Ishikawa (cell line): ENCODE data around the gene DMTF1.

Experiments
- CEBPB ChIP-seq: IDR thresholded peaks from 2 replicates; pipeline ENCODE4 v1.6.1; 2012
- CREB1 ChIP-seq: IDR thresholded peaks from 2 replicates; pipeline ENCODE4 v1.6.1; 2012; ENCODE audit warnings: low read depth
- EGR1 ChIP-seq: IDR thresholded peaks from 2 replicates; pipeline ENCODE4 v1.6.1; 2012
- EP300 ChIP-seq: IDR thresholded peaks from 2 replicates; pipeline ENCODE4 v1.6.1; 2012; ENCODE audit warnings: borderline replicate concordance
- FOXM1 ChIP-seq: IDR thresholded peaks from 2 replicates; pipeline ENCODE4 v1.6.1; 2012; ENCODE audit warnings: low read depth, borderline replicate concordance
- MAX ChIP-seq: IDR thresholded peaks from 2 replicates; pipeline ENCODE4 v1.6.1; 2012
- NFIC ChIP-seq: IDR thresholded peaks from 2 replicates; pipeline ENCODE4 v1.6.1; 2012
- RAD21 ChIP-seq: IDR thresholded peaks from 2 replicates; pipeline ENCODE4 v1.6.1; 2012; ENCODE audit warnings: low read depth
- REST ChIP-seq: IDR thresholded peaks from 2 replicates; pipeline ENCODE4 v1.6.1; 2012; ENCODE audit warnings: low read depth, mild to moderate bottlenecking
- TAF1 ChIP-seq: IDR thresholded peaks from 2 replicates; pipeline ENCODE4 v1.6.1; 2012; ENCODE audit warnings: low read depth, mild to moderate bottlenecking
- TCF12 ChIP-seq: IDR thresholded peaks from 2 replicates; pipeline ENCODE4 v1.6.1; 2012; ENCODE audit warnings: low read depth
- TEAD4 ChIP-seq: IDR thresholded peaks from 2 replicates; pipeline ENCODE4 v1.6.1; 2012
- USF1 ChIP-seq: IDR thresholded peaks from 2 replicates; pipeline ENCODE4 v1.6.1; 2012
- YY1 ChIP-seq: IDR thresholded peaks from 2 replicates; pipeline ENCODE4 v1.6.1; 2012; ENCODE audit warnings: low read depth
- ZBTB7A ChIP-seq: IDR thresholded peaks from 2 replicates; pipeline ENCODE4 v1.6.1; 2012; ENCODE audit warnings: low read depth

Gene DMTF1

GRCh38 chr7:87220026-87220733 lies 67.9 kb downstream of the DMTF1 start:
- TF ChIP-seq REST (no peak), TEAD4 (no peak), CREB1 (peak; percentile 57), YY1 (no peak), CEBPB (no peak), ZBTB7A (0 out of 2 replicates have a peak, but pooled peaks have one; percentile 7), TAF1 (peak; percentile 71), EGR1 (peak; percentile 28; the same call in 1 of the 2 replicates), USF1 (no peak), FOXM1 (no peak), EP300 (no peak), RAD21 (no peak), TCF12 (no peak; the same call in 1 of the 2 replicates), NFIC (0 out of 2 replicates have a peak, but pooled peaks have one; percentile 35), MAX (no peak; the same call in 1 of the 2 replicates)

- TF ChIP-seq EGR1 (no peak), CEBPB (no peak), RAD21 (no peak), TAF1 (no peak), REST (no peak), NFIC (no peak), TCF12 (no peak; the same call in 1 of the 2 replicates), YY1 (no peak), ZBTB7A (no peak), EP300 (no peak), USF1 (peak; percentile 38; the same call in 1 of the 2 replicates), FOXM1 (no peak), MAX (peak; percentile 91; the same call in 1 of the 2 replicates)
Measured at GRCh38 chr7:87220734-87221215, 68.5 kb downstream of the DMTF1 start.

GRCh38 chr7:87223666-87224065 lies 71.4 kb downstream of the DMTF1 start:
- TF ChIP-seq ZBTB7A (no peak), FOXM1 (no peak), RAD21 (no peak), USF1 (no peak), EP300 (no peak), TCF12 (no peak), EGR1 (no peak), TAF1 (no peak), MAX (no peak), CREB1 (no peak), CEBPB (no peak), TEAD4 (no peak), REST (no peak), YY1 (no peak), NFIC (no peak)
